ENCODE data around the gene USP47. TPM values are rescaled to one million over a fixed set of nuclear protein-coding genes. Genes with fewer than 3 reads are reported as not detected.

Gene USP47
- total and polyA plus RNA-seq, 10 donors = 13.7 to 80.8 (median 48.2) TPM

GRCh38 chr11:11988681-11989261, 147.0 kb downstream of the USP47 start:
- H3K4me3 ChIP-seq = no peak overlapping the region
- no peak for TF ChIP-seq POLR2AphosphoS5 (IDR thresholded peaks at IDR 0.05)
- TF ChIP-seq CTCF (IDR thresholded peaks at IDR 0.05 in 8 of 11, conservative IDR thresholded peaks at IDR 0.05 in 3 of 11) = no peak
- TF ChIP-seq POLR2A (IDR thresholded peaks at IDR 0.05) = no peak
- no peaks in the 10 kb centered on the region for H3K9me3 ChIP-seq
- intact Hi-C loops (cut with DNase I; ENCODE audit: low total_unique reads) = no loop called here
- no peaks in the 10 kb centered on the region for H3K27me3 ChIP-seq (replicated peaks in 1 of 7)
- H3K36me3 ChIP-seq = no peaks in the 10 kb centered on the region
- DNase-seq = no peak
- H3K4me1 ChIP-seq = peaks cover 0 to 15% (median 1%) of the 10 kb centered on the region in 6 donors
- 66 to 93% (median 87%) methylated on average over 4 to 5 of the region's 5 CpGs for WGBS, 5 donors
- peak overlapping the region in 2 of 8 donors; percentile 33 to 46 for H3K27ac ChIP-seq

- DNase-seq = no peak
- peaks cover 0 to 6% (median 0%) of the 10 kb centered on the region in 7 donors for H3K27me3 ChIP-seq (replicated peaks in 1 of 7)
- peaks cover 0 to 13% (median 1%) of the 10 kb centered on the region in 6 donors for H3K4me1 ChIP-seq
- TF ChIP-seq POLR2AphosphoS5 (IDR thresholded peaks at IDR 0.05) = no peak
- TF ChIP-seq POLR2A (IDR thresholded peaks at IDR 0.05) = no peak
- TF ChIP-seq CTCF (IDR thresholded peaks at IDR 0.05 in 8 of 11, conservative IDR thresholded peaks at IDR 0.05 in 3 of 11) = no peak
- no peaks in the 10 kb centered on the region for H3K36me3 ChIP-seq
- H3K9me3 ChIP-seq = no peaks in the 10 kb centered on the region
- no peak overlapping the region for H3K4me3 ChIP-seq
- peak overlapping the region in 2 of 8 donors; percentile 1 to 25 for H3K27ac ChIP-seq
- WGBS, 5 donors = 60 to 76% (median 73%) methylated on average over 8 of the region's 8 CpGs
- intact Hi-C loops (cut with DNase I; ENCODE audit: low total_unique reads) = no loop called here
Measured at GRCh38 chr11:11989774-11990744, 148.3 kb downstream of the USP47 start.

GRCh38 chr11:11992257-11993212, 150.8 kb downstream of the USP47 start:
- no peak overlapping the region for H3K27ac ChIP-seq
- no peaks in the 10 kb centered on the region for H3K9me3 ChIP-seq
- intact Hi-C loops (cut with DNase I; ENCODE audit: low total_unique reads) = no loop called here
- H3K27me3 ChIP-seq (replicated peaks in 1 of 7) = peaks cover 0 to 9% (median 0%) of the 10 kb centered on the region in 7 donors
- H3K4me3 ChIP-seq = no peak overlapping the region
- no peak for DNase-seq
- no peaks in the 10 kb centered on the region for H3K36me3 ChIP-seq
- TF ChIP-seq CTCF (IDR thresholded peaks at IDR 0.05 in 8 of 11, conservative IDR thresholded peaks at IDR 0.05 in 3 of 11) = no peak
- TF ChIP-seq POLR2AphosphoS5 (IDR thresholded peaks at IDR 0.05) = no peak
- no peak for TF ChIP-seq POLR2A (IDR thresholded peaks at IDR 0.05)
- H3K4me1 ChIP-seq = peaks cover 0 to 12% (median 1%) of the 10 kb centered on the region in 6 donors
- WGBS, 5 donors = 79 to 87% (median 80%) methylated on average over 6 of the region's 6 CpGs

All from spleen (tissue), 11 donors.